Ovary (tissue), 3 donors: ENCODE measurements around the gene ZBTB7A.

ENCODE experiments used
- POLR2A ChIP-seq: fragments of 450-650 bp; IDR thresholded peaks from one replicate; pipeline ENCODE4 v1.6.1; 2017; ENCODE audit warnings: antibody characterized with exemption, mild to moderate bottlenecking, moderate library complexity
- TF ChIP-seq, protein P1 (sequence below), 3 donors: fragments of 450-650 bp in 2 of 3; fragments of 200-600 bp in 1 of 3; IDR thresholded peaks; one replicate each; pipeline versions ENCODE4 v1.5.1 to v1.8.0; 2016 to 2022; ENCODE audit warnings: antibody characterized with exemption in 3 of 3, mild to moderate bottlenecking in 1 of 3
- donor health status: DM: no; HTN: no; CAD: no.

GRCh38 chr19:4007836-4008539 lies 58.7 kb downstream of the ZBTB7A start:
- TF ChIP-seq, protein P1, sequence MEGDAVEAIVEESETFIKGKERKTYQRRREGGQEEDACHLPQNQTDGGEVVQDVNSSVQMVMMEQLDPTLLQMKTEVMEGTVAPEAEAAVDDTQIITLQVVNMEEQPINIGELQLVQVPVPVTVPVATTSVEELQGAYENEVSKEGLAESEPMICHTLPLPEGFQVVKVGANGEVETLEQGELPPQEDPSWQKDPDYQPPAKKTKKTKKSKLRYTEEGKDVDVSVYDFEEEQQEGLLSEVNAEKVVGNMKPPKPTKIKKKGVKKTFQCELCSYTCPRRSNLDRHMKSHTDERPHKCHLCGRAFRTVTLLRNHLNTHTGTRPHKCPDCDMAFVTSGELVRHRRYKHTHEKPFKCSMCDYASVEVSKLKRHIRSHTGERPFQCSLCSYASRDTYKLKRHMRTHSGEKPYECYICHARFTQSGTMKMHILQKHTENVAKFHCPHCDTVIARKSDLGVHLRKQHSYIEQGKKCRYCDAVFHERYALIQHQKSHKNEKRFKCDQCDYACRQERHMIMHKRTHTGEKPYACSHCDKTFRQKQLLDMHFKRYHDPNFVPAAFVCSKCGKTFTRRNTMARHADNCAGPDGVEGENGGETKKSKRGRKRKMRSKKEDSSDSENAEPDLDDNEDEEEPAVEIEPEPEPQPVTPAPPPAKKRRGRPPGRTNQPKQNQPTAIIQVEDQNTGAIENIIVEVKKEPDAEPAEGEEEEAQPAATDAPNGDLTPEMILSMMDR (IDR thresholded peaks at IDR 0.05): no peak
- no peak for TF ChIP-seq POLR2A
